ENCODE results near the gene HHAT. TPM values are rescaled to one million over a fixed set of nuclear protein-coding genes. Genes with fewer than 3 reads are reported as not detected.

The HHAT gene
- total and polyA plus RNA-seq, 2 of the 13 experiments (the other 11 are each of a cell fraction or from before 2014, with no cell fraction given): 2.6 to 4.9 TPM

- TF ChIP-seq NPAS2 (CRISPR knock-in tag; IDR thresholded peaks at IDR 0.05; ENCODE audit: borderline replicate concordance): no peak
These were observed 13.2 kb upstream of the HHAT start (continued) for GRCh38 chr1:210315529-210315928.

GRCh38 chr1:210321131-210321530 lies 7.6 kb upstream of the HHAT start:
- Histone ChIP-seq H3K27me3 (ENCODE audit: control insufficient read depth in 1 of 2, insufficient read depth in 2 of 2, low read length in 2 of 2) (no peaks in the 10 kb centered on the region), H3K27ac (ENCODE audit: extremely low read length, insufficient read depth, low read length) (no peak overlapping the region), H3K9ac (ENCODE audit: insufficient read depth, low read depth, low read length) (no peak overlapping the region), H3K79me2 (ENCODE audit: insufficient read depth, low read length) (no peaks in the 10 kb centered on the region), H2AFZ (ENCODE audit: low read length) (peak overlapping the region; percentile 34), H3K36me3 (replicated peaks in 1 of 2; ENCODE audit: control insufficient read depth in 1 of 2, insufficient read depth in 2 of 2, low read length in 2 of 2) (no peaks in the 10 kb centered on the region), H3K4me1 (ENCODE audit: insufficient read depth, low read length) (no peaks in the 10 kb centered on the region), H3K9me3 (ENCODE audit: low read length) (no peaks in the 10 kb centered on the region), H4K20me1 (ENCODE audit: insufficient read depth, low read length) (no peaks in the 10 kb centered on the region), H3K4me2 (ENCODE audit: low read depth, low read length) (no peak overlapping the region), H3K4me3 (replicated peaks in 1 of 3; ENCODE audit: insufficient read depth in 1 of 3, low read depth in 2 of 3, low read length in 3 of 3) (no peak overlapping the region)
- no peak for FAIRE-seq
- no peak for ATAC-seq
- no peak for DNase-seq (ENCODE audit: low spot score)
- ChIA-PET CTCF (ENCODE audit: low intra/inter-chr PET ratio, low total read pairs) (no interaction called here), POLR2A (no interaction called here)
- intact Hi-C loops (cut with micrococcal nuclease; ENCODE audit: unreplicated experiment): no loop called here
- no TSS peak for BruUV-seq (replicated peaks)
- WGBS (ENCODE audit: low lambda C conversion rate): 11% methylated on average over 3 of the region's 3 CpGs
- in situ Hi-C loops (cut with HindIII; ENCODE audit: extremely low pct_ligation_motif_present, low pct_unique_long_range_greater_than_20kb): loop anchor here (25.0 kb wide), 1 partner anchor 459 kb away; no protein-coding TSS in a partner anchor
- TF ChIP-seq HOXA5 (CRISPR knock-in tag; IDR thresholded peaks at IDR 0.05): no peak
- TF ChIP-seq ZSCAN22 (CRISPR knock-in tag; IDR thresholded peaks at IDR 0.05): no peak
- TF ChIP-seq XBP1 (CRISPR knock-in tag; IDR thresholded peaks at IDR 0.05): no peak
- no peak for TF ChIP-seq CENPX (CRISPR knock-in tag; IDR thresholded peaks at IDR 0.05)
- TF ChIP-seq CSRNP2 (CRISPR knock-in tag; conservative IDR thresholded peaks at IDR 0.05; ENCODE audit: low read depth): no peak
- no peak for TF ChIP-seq NFIB (CRISPR knock-in tag; IDR thresholded peaks at IDR 0.05; ENCODE audit: borderline replicate concordance)
- no peak for TF ChIP-seq SAP130 (CRISPR knock-in tag; IDR thresholded peaks at IDR 0.05; ENCODE audit: low read depth)
- TF ChIP-seq AFF4 (CRISPR knock-in tag; IDR thresholded peaks at IDR 0.05): no peak
- no peak for TF ChIP-seq U2AF2 (IDR thresholded peaks at IDR 0.05; ENCODE audit: low read depth, low read length)
- TF ChIP-seq ELK4 (CRISPR knock-in tag; IDR thresholded peaks at IDR 0.05; ENCODE audit: borderline replicate concordance): no peak
- TF ChIP-seq THRA (CRISPR knock-in tag; IDR thresholded peaks at IDR 0.05; ENCODE audit: borderline replicate concordance): no peak
- TF ChIP-seq SIN3A (IDR thresholded peaks at IDR 0.05; ENCODE audit: borderline replicate concordance, low read depth, low read length): no peak
- TF ChIP-seq ELF1 (CRISPR knock-in tag; IDR thresholded peaks at IDR 0.05): no peak
- TF ChIP-seq ZNF792 (CRISPR knock-in tag; IDR thresholded peaks at IDR 0.05): no peak
- no peak for TF ChIP-seq ZNF20 (CRISPR knock-in tag; IDR thresholded peaks at IDR 0.05)
